Heart right ventricle (tissue), 16 donors: Measurements from ENCODE around the gene NECTIN4. TPM values are rescaled to one million over a fixed set of nuclear protein-coding genes. Genes with fewer than 3 reads are reported as not detected.
A peak's percentile ranks its signal among the peaks of the same experiment; 100 is the strongest.

ENCODE experiments used
- ATAC-seq, 8 donors: fragments of 200-7000 bp; cut with Tn5 transposase; one replicate each; pipeline ENCODE4 v1.9.1; 2020; ENCODE audit warnings: mild to moderate bottlenecking in 8 of 8, moderate library complexity in 8 of 8, moderate number of reproducible peaks in 1 of 8
- DNase-seq, 2 donors: peaks; one replicate each; pipeline ENCODE4 v3.0.0-alpha.2; 2020
- H3K27ac ChIP-seq, 10 donors: fragments of 200-600 bp; sonication (generic) in 2 of 10; one replicate each; pipeline versions ENCODE4 v1.5.0 to v1.8.0; 2020 to 2022; ENCODE audit warnings: mild to moderate bottlenecking in 3 of 10
- H3K27me3 ChIP-seq, 7 donors: fragments of 200-600 bp; one replicate each; pipeline ENCODE4 v1.8.0; 2021 to 2022; ENCODE audit warnings: mild to moderate bottlenecking in 2 of 7
- H3K36me3 ChIP-seq, 9 donors: fragments of 200-600 bp; sonication (generic) in 1 of 9; one replicate each; pipeline versions ENCODE4 v1.5.0 to v1.8.0; 2020 to 2022; ENCODE audit warnings: mild to moderate bottlenecking in 2 of 9
- H3K4me1 ChIP-seq, 9 donors: fragments of 200-600 bp; sonication (generic) in 1 of 9; one replicate each; pipeline versions ENCODE4 v1.5.0 to v1.8.0; 2020 to 2022; ENCODE audit warnings: mild to moderate bottlenecking in 4 of 9
- H3K4me3 ChIP-seq, 10 donors: fragments of 200-600 bp; sonication (generic) in 2 of 10; one replicate each; pipeline versions ENCODE4 v1.5.0 to v1.8.0; 2020 to 2022; ENCODE audit warnings: mild to moderate bottlenecking in 7 of 10, moderate library complexity in 2 of 10
- H3K9me3 ChIP-seq, 11 donors: fragments of 200-600 bp in 10 of 11; sonication (generic) in 2 of 11; one replicate each; pipeline versions ENCODE4 v1.5.0 to v1.8.0; 2013 to 2022; ENCODE audit warnings: mild to moderate bottlenecking in 2 of 11, control low read depth in 1 of 11, moderate library complexity in 1 of 11
- CTCF ChIP-seq, 9 donors: fragments of 200-600 bp; sonication (generic) in 2 of 9; IDR thresholded peaks; one replicate each; pipeline versions ENCODE4 v1.5.0 to v1.8.0; 2021 to 2022; ENCODE audit warnings: antibody characterized with exemption in 9 of 9, mild to moderate bottlenecking in 5 of 9, moderate library complexity in 1 of 9
- WGBS, 2 donors: extraction: QIAGEN DNeasy Blood & Tissue Kit; methylation state at CpG; one replicate each; pipeline ENCODE4 v1.1.7; 2013; ENCODE audit warnings: inconsistent platforms in 1 of 2; 5-methylcytosine and 5-hydroxymethylcytosine counted together
- intact Hi-C, 10 donors: fragments of 100-400 bp; cut with DNase I; formaldehyde crosslinking; loops; one replicate each; pipeline versions ENCODE4 v1.11.1 to v1.14.2; 2022
- polyA plus RNA-seq, 2 donors: library from polyadenylated mRNA; stranded (reverse); fragments of 200-250 nt; gene quantifications; one replicate each; pipeline ENCODE4 v1.2.3, GENCODE V29; 2013
- total RNA-seq, 10 donors: library from RNA; stranded (reverse); fragmentation: NEBNext Ultra II Directional in 3 of 10; extraction: Animal tissue kit (Norgen Biotek cat#: 25700) in 3 of 10; gene quantifications; one replicate each; pipeline versions ENCODE4 v1.2.1 to v1.2.4, GENCODE V29; 2021 to 2023
- donor health status: Arrhythmogenic right ventricular cardiomyopathy.
- donor health status: ischemic (EF 13 %, LVEDD 7.1; RV severe dilation, severe dysfunction).
- donor health status: healthy with polysubstance abuse.
- donor health status: DM: no; HTN: yes; CAD: no.
- donor health status: DM: no; HTN: no; CAD: no.
- donor health status: ischemic (EF 25% LVEDD 6.9; RV normal size, moderate dysfunction).
- donor health status: ischemic (EF 25% LVEDD 5.7; RV mildly dilated, moderate dysfunction).
- donor health status: healthy.
- donor health status: DM: yes; HTN: yes; CAD: no.
- donor health status: Ischemic cardiomyopathy.
- donor health status: ischemic (EF 35%, LVEDD 5.7; RV mildly dilated, moderate dysfunction).
- donor health status: nonischemic (EF 11% LVEDD 7.7; RV severe dilation, severe dysfunction).
- donor health status: DM: yes; HTN: yes; CAD: no.
- donor health status: PGD.
- donor health status: ischemic (EF 29% LVEDD 5.4; RV normal size, mild dysfunction).
- donor health status: nonischemic (EF 23%, LVEDD 6.1; RV moderate dilation, normal function).

The NECTIN4 gene
- total and polyA plus RNA-seq, 12 donors, result 0.06 to 0.19 TPM; not detected in 10

GRCh38 chr1:161046605-161047228 is 42.6 kb downstream of the NECTIN4 start:
- DNase-seq (no peak), ATAC-seq (no peak)
- Histone ChIP-seq H3K4me3 (peak overlapping the region; percentile 65 to 98 (median 86)), H3K27me3 (no peaks in the 10 kb centered on the region), H3K27ac (peak overlapping the region; percentile 86 to 98 (median 95)), H3K36me3 (peaks cover 0 to 47% (median 14%) of the 10 kb centered on the region in 9 donors), H3K4me1 (peaks cover 0 to 53% (median 17%) of the 10 kb centered on the region in 9 donors), H3K9me3 (no peaks in the 10 kb centered on the region)
- 76 to 77% methylated on average over 2 of the region's 2 CpGs for WGBS, 2 donors
- TF ChIP-seq CTCF (IDR thresholded peaks at IDR 0.05), result no peak
- intact Hi-C loops, result loop anchor here in 5 of 10 donors (1.0 to 10.0 kb wide), 5 partner anchors 49 to 706 kb away; partner anchors contain the start of genes KLHDC9 (in 2 of the 5), NIT1 (in 1 of the 5) and PFDN2 (in 1 of the 5)

GRCh38 chr1:161045736-161046604 is 43.4 kb downstream of the NECTIN4 start, which contains the start of gene USF1:
TSS of gene USF1 (minus strand) at chr1:161045977. CDS start at chr1:161043275, 2,702 bp downstream.
- peak; percentile 90 to 94 for DNase-seq
- intact Hi-C loops, result loop anchor here in 7 of 10 donors (1.0 to 10.0 kb wide), 7 partner anchors 27 to 706 kb away; partner anchors contain the start of genes KLHDC9 (in 2 of the 7), NIT1 (in 1 of the 7) and PFDN2 (in 1 of the 7)
- Histone ChIP-seq H3K4me3 (peak within 1 kb of the TSS; percentile 65 to 98 (median 86)), H3K4me1 (peaks cover 0 to 53% (median 17%) of the 10 kb centered on the region in 9 donors), H3K27ac (peak within 1 kb of the TSS; percentile 86 to 98 (median 95)), H3K27me3 (no peaks in the 10 kb centered on the region), H3K9me3 (no peaks in the 10 kb centered on the region), H3K36me3 (peaks cover 0 to 47% (median 21%) of the 10 kb centered on the region in 9 donors)
- no peak for TF ChIP-seq CTCF (IDR thresholded peaks at IDR 0.05)
- WGBS, 2 donors, result 0 to 1% methylated on average over 29 of the region's 29 CpGs
- ATAC-seq, result peak; percentile 97 to 98 (median 98)

- peak overlapping the region; percentile 86 to 98 (median 95) for H3K27ac ChIP-seq
- intact Hi-C loops, result loop anchor here in 7 of 10 donors (1.0 to 10.0 kb wide), 8 partner anchors 26 to 707 kb away; partner anchors contain the start of genes KLHDC9 (in 3 of the 7), NIT1 (in 1 of the 7) and PFDN2 (in 1 of the 7)
- H3K9me3 ChIP-seq, result no peaks in the 10 kb centered on the region
- peak overlapping the region; percentile 65 to 98 (median 86) for H3K4me3 ChIP-seq
- peak; percentile 59 to 83 (median 62) for ATAC-seq
- H3K4me1 ChIP-seq, result peaks cover 0 to 50% (median 17%) of the 10 kb centered on the region in 9 donors
- no peak for TF ChIP-seq CTCF (IDR thresholded peaks at IDR 0.05)
- DNase-seq, result peak; percentile 57 to 58
- H3K36me3 ChIP-seq, result peaks cover 0 to 47% (median 29%) of the 10 kb centered on the region in 9 donors
- H3K27me3 ChIP-seq, result no peaks in the 10 kb centered on the region
- 0% methylated on average over 48 of the region's 48 CpGs for WGBS, 2 donors
These were observed 44.2 kb downstream of the NECTIN4 start for GRCh38 chr1:161044908-161045735.
